ENCODE measurements around the gene DGKB. TPM values are rescaled to one million over a fixed set of nuclear protein-coding genes. Genes with fewer than 3 reads are reported as not detected.

Gene DGKB
- total and polyA plus RNA-seq, 2 of the 8 experiments (the other 6 are each of a cell fraction or from before 2014, with no cell fraction given), result 1.9 to 2.6 TPM

GRCh38 chr7:14305233-14305866 lies 597.2 kb downstream of the DGKB start (continued):
- no peak for TF ChIP-seq SRF (IDR thresholded peaks at IDR 0.05; ENCODE audit: low read depth, low read length)
- no peak for TF ChIP-seq EP300 (IDR thresholded peaks at IDR 0.05; ENCODE audit: borderline replicate concordance in 1 of 2, low read depth in 2 of 2, low read length in 2 of 2)

Measured in H1 (cell line).